GM21825 (cell line): ENCODE results near the gene CDKL4.
"Not testable (repeated sequence)": the region's sequence is repeated elsewhere in the genome, so short reads cannot be mapped to it uniquely, and the experiment has no call there.

ENCODE experiments used
- ATAC-seq: cut with Tn5 transposase; IDR thresholded peaks from one replicate; pipeline ENCODE4 v1.9.1; 2021; ENCODE audit warnings: mild to moderate bottlenecking, moderate library complexity; ENCODE audit not compliant: unreplicated experiment

CDKL4 gene

DNA sequence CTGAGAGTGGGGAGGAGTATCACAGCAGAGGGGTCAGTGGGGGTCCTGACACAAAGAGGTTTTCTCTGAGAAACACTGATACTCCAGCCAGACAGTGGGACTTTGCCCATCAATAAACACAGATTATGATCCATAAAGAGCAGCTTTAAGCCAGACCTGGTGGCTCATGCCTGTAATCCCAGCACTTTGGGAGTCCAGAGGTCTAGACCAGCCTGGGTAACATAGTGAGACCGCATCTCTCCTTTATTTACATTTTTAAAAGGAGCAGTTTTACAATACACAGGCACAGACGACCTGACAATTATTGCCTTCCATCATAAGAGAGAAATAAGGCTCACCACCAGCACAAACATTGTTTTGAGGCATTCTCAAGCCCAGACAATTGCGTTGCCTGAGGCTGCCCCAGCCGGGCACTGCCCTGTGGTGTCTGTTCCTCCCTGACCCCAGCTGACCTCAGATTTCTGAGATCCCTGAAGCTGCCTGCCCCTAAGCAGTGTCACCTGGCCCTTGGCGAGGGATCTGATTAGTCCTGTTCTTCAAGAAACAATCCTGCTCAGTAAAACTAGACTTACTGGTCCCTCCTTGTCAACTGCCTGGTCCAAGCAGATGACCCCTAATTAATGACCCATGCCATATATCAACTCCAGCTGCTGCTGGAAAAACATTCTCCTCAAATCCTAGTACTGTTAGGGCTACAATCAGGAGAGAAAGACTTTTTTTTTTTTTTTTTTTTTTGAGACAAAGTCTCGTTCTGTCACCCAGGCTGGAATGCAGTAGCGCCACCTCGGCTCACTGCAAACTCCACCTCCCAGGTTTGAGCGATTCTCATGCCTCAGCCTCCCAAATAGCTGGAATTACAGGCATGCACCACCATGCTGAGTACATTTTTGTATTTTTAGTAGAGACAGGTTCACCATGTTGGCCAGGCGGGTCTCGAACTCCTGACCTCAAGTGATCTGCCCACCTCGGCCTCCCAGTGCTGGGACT lies 63.5 kb downstream of the CDKL4 start:
- no peak for ATAC-seq

DNA sequence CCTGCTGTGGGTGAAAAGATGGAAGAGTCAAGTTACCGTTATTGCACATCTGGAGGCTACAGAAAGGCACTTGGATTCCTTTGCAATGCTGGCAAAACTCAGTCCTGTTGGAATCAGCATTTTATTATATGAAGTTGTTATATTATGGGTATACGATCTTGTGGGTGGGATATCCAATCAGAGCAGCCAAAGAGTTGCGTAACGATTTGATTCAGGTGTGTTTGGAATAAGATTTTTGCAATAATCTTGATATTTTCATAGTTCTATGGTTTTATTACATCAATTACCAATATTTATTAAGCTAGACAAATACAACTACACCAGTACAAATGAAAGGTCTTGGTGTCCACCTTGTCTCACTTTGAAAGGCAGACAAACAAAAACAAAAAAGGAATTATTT lies 65.0 kb downstream of the CDKL4 start:
- ATAC-seq: no peak

DNA sequence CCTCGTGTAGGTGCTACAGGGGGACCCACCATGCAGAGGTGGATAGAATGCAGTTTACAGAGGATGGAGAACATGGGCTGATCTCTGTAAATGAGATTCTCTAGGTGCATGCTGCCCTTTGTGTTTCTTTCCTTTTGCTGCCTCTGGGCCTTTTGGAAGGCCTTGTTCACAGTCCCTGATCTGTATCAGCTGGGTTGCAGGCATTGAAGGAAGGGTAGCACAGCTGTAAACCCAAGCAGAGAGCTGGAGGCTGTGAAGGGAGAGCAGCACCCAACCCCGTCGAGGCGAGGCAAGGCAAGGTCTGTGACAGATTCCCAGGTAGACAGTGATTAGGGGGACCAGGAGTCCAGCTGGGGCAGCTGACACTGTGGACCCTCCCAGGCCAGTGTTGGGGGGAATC lies 66.8 kb downstream of the CDKL4 start:
- ATAC-seq: no peak

DNA sequence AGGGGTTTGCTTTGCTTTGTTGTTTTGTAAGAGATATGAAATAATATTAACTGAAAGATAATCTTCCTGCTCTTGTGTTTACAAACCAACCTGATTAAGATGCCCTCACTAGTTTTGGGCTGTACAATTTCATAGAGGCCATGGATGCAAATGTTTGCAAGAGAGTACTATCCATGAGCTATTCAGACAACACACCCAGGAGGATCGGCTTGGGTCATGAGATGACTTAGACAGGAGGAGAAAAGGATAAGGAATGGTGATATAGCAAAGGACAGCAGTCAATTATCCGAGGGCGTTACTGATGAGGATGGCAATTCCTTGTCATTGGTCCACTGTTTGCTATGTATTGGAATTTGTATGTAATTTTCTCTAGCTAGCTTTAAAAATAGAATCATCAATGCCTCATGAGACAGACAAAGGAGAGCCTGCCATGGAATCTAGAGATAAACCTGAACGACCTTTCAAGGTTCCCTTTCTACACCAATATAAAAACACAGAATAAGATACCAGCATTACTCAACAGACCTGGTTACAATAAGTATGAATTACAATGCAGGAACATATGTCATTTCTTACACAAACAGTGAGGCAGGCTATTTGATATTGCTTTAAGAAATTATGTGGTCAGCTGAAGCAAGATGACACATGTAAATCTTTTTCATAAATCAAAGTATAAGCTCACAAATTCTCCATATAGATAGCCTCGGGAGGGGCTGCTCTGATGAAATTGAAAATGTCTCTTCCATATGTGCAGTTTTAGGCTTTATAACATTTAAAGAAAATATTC lies 68.6 kb downstream of the CDKL4 start:
- ATAC-seq: no peak

DNA sequence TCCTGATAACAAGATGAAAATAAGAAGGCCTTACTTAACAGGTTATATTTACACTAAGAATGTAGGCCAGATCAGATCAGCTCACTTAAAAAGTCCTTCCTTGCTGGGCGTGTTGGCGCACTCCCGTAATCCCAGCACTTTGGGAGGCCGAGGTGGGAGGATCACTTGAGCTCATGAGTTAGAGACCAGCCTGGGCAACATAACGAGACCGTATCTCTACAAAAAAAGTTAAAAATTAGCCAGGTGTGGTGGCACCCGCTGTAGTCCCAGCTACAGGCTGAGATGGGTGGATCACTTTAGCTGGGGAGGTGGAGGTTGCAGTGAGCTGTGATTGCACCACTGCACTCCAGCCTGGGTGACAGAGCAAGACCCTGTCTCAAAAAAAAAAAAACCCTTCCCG lies 69.7 kb downstream of the CDKL4 start:
- ATAC-seq: no peak

DNA sequence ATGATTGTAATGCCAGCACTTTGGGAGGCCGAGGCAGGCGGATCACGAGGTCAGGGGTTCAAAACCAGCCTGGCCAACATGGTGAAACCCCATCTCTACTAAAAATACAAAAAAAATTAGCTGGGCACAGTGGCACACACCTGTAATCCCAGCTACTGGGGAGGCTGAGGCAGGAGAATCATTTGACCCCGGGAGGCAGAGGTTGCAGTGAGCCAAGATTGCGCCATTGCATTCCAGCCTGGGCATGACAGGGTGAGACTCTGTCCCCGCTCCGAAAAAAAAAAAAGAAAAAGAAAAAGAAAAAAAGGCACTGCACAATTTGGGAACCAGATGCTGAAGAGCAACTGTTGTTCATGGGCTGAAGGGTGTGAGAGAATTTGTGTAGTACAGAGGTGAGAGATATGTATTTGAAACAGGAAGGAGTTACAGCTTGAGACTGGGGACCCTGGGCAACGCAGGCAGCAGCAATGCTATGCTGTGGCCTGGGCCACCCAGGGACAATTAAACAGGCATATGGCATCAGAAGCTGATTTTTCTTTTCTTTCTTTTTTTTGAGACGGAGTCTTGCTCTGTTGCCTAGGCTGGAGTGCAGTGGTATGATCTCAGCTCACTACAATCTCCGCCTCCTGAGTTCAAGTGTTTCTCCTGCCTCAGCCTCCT lies 71.6 kb downstream of the CDKL4 start:
- ATAC-seq: not testable (repeated sequence)

DNA sequence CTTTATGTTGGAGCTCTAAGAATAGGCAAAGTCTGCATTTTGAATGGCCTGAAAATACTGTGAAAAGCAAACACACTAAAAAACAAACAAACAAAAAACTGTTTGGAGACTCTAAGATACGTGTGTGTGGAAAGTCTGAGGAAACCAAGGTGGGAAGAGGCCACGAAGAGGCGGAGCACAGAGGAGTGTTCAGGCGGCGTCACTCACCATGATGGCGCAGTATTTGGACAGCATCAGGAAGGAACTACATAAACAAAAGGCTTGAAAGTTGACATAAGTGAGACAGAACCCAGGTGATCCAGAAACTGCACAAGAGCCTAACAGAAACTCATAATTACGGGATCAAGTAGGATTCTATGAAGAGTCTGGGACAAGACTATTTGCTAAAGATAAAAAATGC lies 72.1 kb downstream of the CDKL4 start:
- no peak for ATAC-seq

GRCh38 chr2:39164089-39164488 lies 79.7 kb downstream of the CDKL4 start:
- ATAC-seq: no peak

DNA sequence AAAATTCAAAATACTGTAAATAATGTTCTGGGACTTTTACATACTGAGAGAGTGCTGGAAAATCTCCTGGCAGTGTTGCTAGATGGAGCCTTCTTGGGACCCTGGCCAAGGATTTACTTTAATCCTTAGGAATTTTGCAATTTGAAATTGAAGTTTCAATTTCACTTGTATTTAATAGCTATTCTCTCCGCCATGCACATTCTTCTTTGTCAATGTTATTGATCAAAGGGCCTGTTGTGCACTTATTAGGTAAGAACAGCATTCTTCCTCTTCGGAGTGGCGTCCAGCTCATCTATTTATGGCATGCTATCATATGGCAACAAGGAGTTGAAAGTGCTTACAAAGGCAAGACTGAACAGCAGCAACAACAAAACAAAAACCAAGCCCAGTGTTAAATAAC lies 82.8 kb downstream of the CDKL4 start:
- no peak for ATAC-seq

- no peak for ATAC-seq
These were observed 84.5 kb downstream of the CDKL4 start for GRCh38 chr2:39159283-39159682.

- no peak for ATAC-seq
These were observed 85.4 kb downstream of the CDKL4 start for GRCh38 chr2:39158351-39158750.

- ATAC-seq: no peak
These were observed 86.9 kb downstream of the CDKL4 start for GRCh38 chr2:39156846-39157245.

- no peak for ATAC-seq
These were observed 87.7 kb downstream of the CDKL4 start for GRCh38 chr2:39156107-39156506.

GRCh38 chr2:39155573-39155972 lies 88.2 kb downstream of the CDKL4 start:
- not testable (repeated sequence) for ATAC-seq

DNA sequence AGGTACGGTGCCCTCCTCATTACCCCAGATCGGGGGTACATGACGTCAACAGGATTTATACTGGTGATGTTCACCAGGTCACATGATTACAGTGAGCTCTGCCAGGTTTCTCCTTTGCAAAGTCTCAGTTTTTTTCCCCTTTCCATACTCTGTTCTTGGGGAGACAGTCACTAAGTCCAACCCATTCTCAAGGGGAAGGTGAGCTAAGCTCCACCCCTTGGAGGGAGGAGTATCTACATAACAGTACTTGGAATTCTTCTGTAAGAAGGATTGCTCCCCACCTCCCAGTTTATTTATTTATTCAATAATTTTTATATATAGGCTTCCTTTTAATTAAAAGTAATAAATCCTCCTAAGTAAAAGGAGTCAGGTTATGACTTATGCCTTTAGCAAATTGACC lies 88.8 kb downstream of the CDKL4 start:
- no peak for ATAC-seq

GRCh38 chr2:39153312-39153711 lies 90.5 kb downstream of the CDKL4 start:
- ATAC-seq: no peak

GRCh38 chr2:39152504-39152903 lies 91.3 kb downstream of the CDKL4 start:
- no peak for ATAC-seq

DNA sequence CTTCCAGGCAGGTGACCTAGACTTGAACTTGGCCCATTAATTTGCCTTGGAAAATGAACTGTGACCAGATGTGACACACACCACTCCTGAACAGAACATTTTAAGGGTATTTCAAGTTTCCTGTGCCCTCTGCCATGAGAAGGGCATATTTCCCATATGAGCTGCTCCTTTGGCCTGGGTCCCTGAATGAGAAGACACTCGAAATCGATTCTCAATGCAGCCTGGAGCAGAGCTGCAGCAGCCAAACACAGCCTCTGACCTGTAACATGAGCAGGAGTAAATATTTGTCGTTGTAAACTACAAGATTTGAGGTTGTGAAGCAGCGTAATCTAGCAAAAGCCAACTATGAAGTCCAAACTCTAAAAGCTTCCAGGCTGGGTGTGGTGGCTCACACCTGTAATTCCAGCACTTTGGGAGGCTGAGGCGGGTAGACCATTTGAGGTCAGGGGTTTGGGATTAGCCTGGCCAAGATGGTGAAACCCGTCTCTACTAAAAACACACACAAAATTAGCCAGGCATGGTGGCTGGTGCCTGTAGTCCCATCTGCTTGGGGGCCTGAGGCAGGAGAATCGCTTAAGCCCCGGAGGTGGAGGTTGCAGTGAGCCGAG lies 92.8 kb downstream of the CDKL4 start:
- no peak for ATAC-seq

- ATAC-seq: no peak
These were observed 93.6 kb downstream of the CDKL4 start for GRCh38 chr2:39150102-39150562.

- no peak for ATAC-seq
These were observed 97.1 kb downstream of the CDKL4 start for GRCh38 chr2:39146630-39147029.

- ATAC-seq: no peak
These were observed 97.8 kb downstream of the CDKL4 start for GRCh38 chr2:39145906-39146421.
